K562 (cell line): ENCODE results near the gene HOXB4. TPM values are rescaled to one million over a fixed set of nuclear protein-coding genes. Genes with fewer than 3 reads are reported as not detected.

Experiments
- ATAC-seq: fragments of 200-7000 bp; cut with Tn5 transposase; 3 replicates; pipeline ENCODE4 v1.9.1; 2020; ENCODE audit warnings: moderate library complexity
- BruUV-seq: library from RNA; stranded (reverse); fragments of 400-500 nt; replicated peaks from 2 replicates; lab custom pipeline; 2021; lab: Mats Ljungman, UMichigan
- CTCF ChIA-PET: fragments of 300-600 bp; formaldehyde crosslinking; extraction: SDS; loops from one replicate; lab custom pipeline; 2021; ENCODE audit warnings: low intra/inter-chr PET ratio; lab: Yijun Ruan, JAX
- POLR2A ChIA-PET: fragments of 300-600, 350-650 bp; sonication (Branson Sonifier 250); formaldehyde crosslinking; extraction: SDS; loops from one replicate; lab custom pipeline; 2021; ENCODE audit warnings: antibody characterized with exemption, inconsistent platforms; lab: Yijun Ruan, JAX
- DNase-seq, 4 experiments: peaks; one replicate each; pipeline versions ENCODE4 v3.0.0 to v3.0.0-alpha.2; 2011 to 2018; ENCODE audit warnings: low spot score in 3 of 4, mixed read lengths in 3 of 4; ENCODE audit errors: extremely low read depth in 1 of 4
- FAIRE-seq: peaks from 2 replicates; lab custom pipeline; 2011; peaks lifted over from hg19 to GRCh38; lab: Jason Lieb, UNC
- H2AFZ ChIP-seq: 2 replicates; pipeline ENCODE4 v1.6.0; 2011; ENCODE audit warnings: low read depth, low read length, control low read depth, inconsistent platforms
- H3K27ac ChIP-seq: fragments of 200-600 bp; 3 replicates; pipeline ENCODE4 v1.8.0; 2011; ENCODE audit warnings: low read depth, mild to moderate bottlenecking, control low read depth, inconsistent platforms, low read length, moderate library complexity, mixed read lengths; ENCODE audit errors: extremely low read depth
- H3K27me3 ChIP-seq, 2 experiments: fragments of 300-600 bp in 1 of 2; 2 replicates in 1 of 2; 3 replicates in 1 of 2; pipeline versions ENCODE4 v1.6.0 to v1.8.0; 2011; ENCODE audit warnings: inconsistent platforms in 2 of 2, low read length in 2 of 2, mild to moderate bottlenecking in 1 of 2, mixed read lengths in 1 of 2, moderate library complexity in 1 of 2; ENCODE audit not compliant: control insufficient read depth in 2 of 2, insufficient read depth in 2 of 2
- H3K36me3 ChIP-seq: fragments of 300-600 bp; 3 replicates; pipeline ENCODE4 v1.8.0; 2011; ENCODE audit warnings: mild to moderate bottlenecking, low read length, inconsistent platforms; ENCODE audit not compliant: control insufficient read depth, insufficient read depth
- H3K4me1 ChIP-seq, 2 experiments: fragments of 200-600 bp in 1 of 2; replicated peaks in 1 of 2; 2 replicates in 1 of 2; 3 replicates in 1 of 2; pipeline versions ENCODE4 v1.5.1 to v1.8.0; 2011; ENCODE audit warnings: inconsistent platforms in 2 of 2, low read length in 2 of 2, mild to moderate bottlenecking in 1 of 2, mixed read lengths in 1 of 2, moderate library complexity in 1 of 2; ENCODE audit not compliant: control insufficient read depth in 2 of 2, insufficient read depth in 2 of 2
- H3K4me2 ChIP-seq: 2 replicates; pipeline ENCODE4 v1.6.1; 2011; ENCODE audit warnings: low read length, control low read depth, inconsistent platforms, mixed read lengths; ENCODE audit not compliant: insufficient read depth
- H3K4me3 ChIP-seq: fragments of 200-600 bp; sonication (generic), shearing (Covaris generic); 2 replicates; pipeline ENCODE4 v1.5.1; 2016; ENCODE audit warnings: control low read depth, inconsistent platforms
- H3K79me2 ChIP-seq: fragments of 200-600 bp; 3 replicates; pipeline ENCODE4 v1.8.0; 2011; ENCODE audit warnings: low read length, inconsistent platforms; ENCODE audit not compliant: control insufficient read depth, insufficient read depth
- H3K9ac ChIP-seq, 2 experiments: 2 replicates each; pipeline versions ENCODE4 v1.6.0 to v1.6.1; 2011; ENCODE audit warnings: low read depth in 2 of 2, low read length in 2 of 2, control low read depth in 1 of 2, inconsistent platforms in 1 of 2, mild to moderate bottlenecking in 1 of 2, mixed read lengths in 1 of 2; ENCODE audit not compliant: insufficient read depth in 1 of 2
- H3K9me1 ChIP-seq: one replicate; pipeline ENCODE4 v1.6.0; 2011; ENCODE audit warnings: inconsistent platforms, mild to moderate bottlenecking, low read length, moderate library complexity; ENCODE audit not compliant: control insufficient read depth, insufficient read depth
- H3K9me3 ChIP-seq: replicated peaks from 2 replicates; pipeline ENCODE4 v1.5.1; 2011; ENCODE audit warnings: low read depth, low read length, inconsistent platforms; ENCODE audit not compliant: control insufficient read depth, insufficient read depth
- H4K20me1 ChIP-seq: replicated peaks from 2 replicates; pipeline ENCODE4 v1.6.1; 2011; ENCODE audit warnings: low read length, inconsistent platforms, mixed read lengths; ENCODE audit not compliant: control insufficient read depth, insufficient read depth
- AFF4 ChIP-seq: sonication (generic); formaldehyde crosslinking; IDR thresholded peaks from 2 replicates; pipeline ENCODE4 v1.8.0; 2023; ENCODE audit warnings: mild to moderate bottlenecking, missing genetic modification reagents
- CCAR2 ChIP-seq: fragments of 200-400 bp; formaldehyde crosslinking; IDR thresholded peaks from 2 replicates; pipeline ENCODE4 v1.6.1; 2017; ENCODE audit warnings: mild to moderate bottlenecking, low read depth, low read length
- HBP1 ChIP-seq: fragments of 450-650 bp; formaldehyde crosslinking; IDR thresholded peaks from 2 replicates; pipeline ENCODE4 v1.4.0; 2022; ENCODE audit warnings: missing genetic modification characterization
- HMG20A ChIP-seq: fragments of 450-650 bp; formaldehyde crosslinking; conservative IDR thresholded peaks from 2 replicates; pipeline ENCODE4 v1.4.0; 2020; ENCODE audit warnings: mild to moderate bottlenecking, mixed read lengths
- WGBS: fragments of 100-300 bp; shearing (Covaris generic); methylation state at CpG from one replicate; pipeline ENCODE4 v1.1.6; 2016; ENCODE audit warnings: low coverage, mixed read lengths; ENCODE audit not compliant: insufficient coverage; ENCODE audit errors: missing lambda C conversion rate; 5-methylcytosine and 5-hydroxymethylcytosine counted together
- in situ Hi-C: fragments of 300-500 bp; cut with MboI; formaldehyde crosslinking; loops from 4 replicates; pipeline ENCODE4 v1.15.0; 2018; ENCODE audit warnings: inconsistent platforms, mixed read lengths
- intact Hi-C: fragments of 100-400 bp; cut with micrococcal nuclease; formaldehyde crosslinking; loops from 2 replicates; pipeline ENCODE4 v1.14.2; 2022
- polyA plus RNA-seq, 8 experiments: library from polyadenylated mRNA; depleted of rRNA in 4 of 8; stranded (reverse) in 5 of 8; unstranded in 3 of 8; fragments of >200 nt; fragmentation: Nextera tagmentation in 2 of 8; fragmentation: Illumina TruSeq in 1 of 8; extraction: Ambion mirVana in 2 of 8; extraction: Trizol in 1 of 8; gene quantifications; 2 replicates each; pipeline versions ENCODE4 v1.2.1 to v1.2.3, GENCODE V29; 2011 to 2014; ENCODE audit warnings: inconsistent platforms in 1 of 8, missing spikeins in 1 of 8
- total RNA-seq, 7 experiments: library from RNA; depleted of rRNA in 6 of 7; stranded (reverse); fragments of >200 nt in 6 of 7; fragmentation: Illumina TruSeq in 2 of 7; extraction: Trizol in 2 of 7; gene quantifications; 2 replicates each; pipeline versions ENCODE4 v1.2.1 to v1.2.3, GENCODE V29; 2011 to 2021; ENCODE audit warnings: low replicate concordance in 1 of 7

HOXB4 gene
- total and polyA plus RNA-seq, 9 of the 15 experiments (the other 6 are each of a cell fraction or from before 2014, with no cell fraction given) = 1.6 to 34.9 (median 14.9) TPM

- FAIRE-seq (no peak), DNase-seq (no peak), ATAC-seq (no peak)
- Histone ChIP-seq H3K9ac (no peak overlapping the region), H3K36me3 (no peaks in the 10 kb centered on the region; the same call in 2 of the 3 replicates), H3K4me3 (no peak overlapping the region), H3K9me3 (no peaks in the 10 kb centered on the region), H3K27me3 (no peaks in the 10 kb centered on the region), H2AFZ (no peak overlapping the region), H3K27ac (no peak overlapping the region), H3K4me1 (peaks cover 20 to 49% of the 10 kb centered on the region in 2 experiments), H4K20me1 (no peaks in the 10 kb centered on the region), H3K79me2 (peaks cover 20% of the 10 kb centered on the region), H3K9me1 (no peaks in the 10 kb centered on the region), H3K4me2 (no peak overlapping the region)
- WGBS = 81% methylated on average over 22 of the region's 25 CpGs
- no peak for TF ChIP-seq HMG20A (CRISPR knock-in tag)
- no peak for TF ChIP-seq HBP1 (CRISPR knock-in tag)
- no peak for TF ChIP-seq CCAR2
- TF ChIP-seq AFF4 (CRISPR knock-in tag) = no peak
- CTCF ChIA-PET = interaction anchor here (0.5 kb wide), 2 partner anchors 380 to 706 kb away, joined by 3 to 5 read pairs; no protein-coding TSS in a partner anchor
- in situ Hi-C loops (no loop called here), intact Hi-C loops (no loop called here)
- no TSS peak for BruUV-seq
- POLR2A ChIA-PET = interaction anchor here (0.7 kb wide), 1 partner anchor 67 kb away, joined by 3 read pairs; no protein-coding TSS in a partner anchor
Measured at GRCh38 chr17:48595278-48595999, 17.3 kb upstream of the HOXB4 start.
